AG04449 (cell line): ENCODE data around the gene COL11A1.

Experiments
- CTCF ChIA-PET: fragments of 350-600 bp; formaldehyde crosslinking; extraction: SDS; loops from one replicate; lab custom pipeline; 2021; ENCODE audit warnings: antibody characterized with exemption; lab: Yijun Ruan, JAX
- POLR2A ChIA-PET: fragments of 400-600, 350-600 bp; formaldehyde crosslinking; extraction: SDS; loops from one replicate; lab custom pipeline; 2020; ENCODE audit warnings: antibody characterized with exemption, inconsistent platforms; lab: Yijun Ruan, JAX
- DNase-seq: peaks from one replicate; pipeline ENCODE4 v3.0.0-alpha.2; 2010; ENCODE audit warnings: low read depth, low spot score
- H3K4me3 ChIP-seq: 2 replicates; pipeline ENCODE4 v1.5.1; 2011; ENCODE audit warnings: low read depth, mild to moderate bottlenecking, control low read depth, low read length
- TF ChIP-seq, protein P1 (sequence below): IDR thresholded peaks from one replicate; pipeline ENCODE4 v1.5.1; 2011; ENCODE audit warnings: mild to moderate bottlenecking, moderate library complexity, low read length, control low read depth, inconsistent platforms; ENCODE audit not compliant: insufficient read depth; ENCODE audit errors: missing control alignments

The COL11A1 gene

DNA sequence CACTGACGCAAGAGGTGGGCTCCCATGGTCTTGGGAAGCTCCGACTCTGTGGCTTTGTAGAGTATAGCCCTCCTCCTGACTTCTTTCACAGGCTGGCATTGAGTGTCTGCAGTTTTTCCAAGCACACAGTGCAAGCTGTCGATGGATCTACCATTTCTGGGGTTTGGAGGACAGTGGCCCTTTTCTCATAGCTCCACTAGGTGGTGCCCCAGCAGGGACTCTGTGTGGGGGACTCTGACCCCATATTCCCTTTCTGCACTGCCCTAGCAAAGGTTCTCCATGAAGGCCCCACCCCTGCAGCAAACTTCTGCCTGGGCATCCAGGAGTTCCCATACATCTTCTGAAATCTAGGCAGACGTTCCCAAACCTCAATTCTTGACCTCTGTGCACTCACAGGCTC is 236.2 kb downstream of the COL11A1 start:
- ChIA-PET CTCF (interaction anchor here (1.0 kb wide), 1 partner anchor 8 kb away, joined by 3 read pairs; no protein-coding TSS in a partner anchor), POLR2A (no interaction called here)
- no peak overlapping the region for H3K4me3 ChIP-seq
- TF ChIP-seq, protein P1, sequence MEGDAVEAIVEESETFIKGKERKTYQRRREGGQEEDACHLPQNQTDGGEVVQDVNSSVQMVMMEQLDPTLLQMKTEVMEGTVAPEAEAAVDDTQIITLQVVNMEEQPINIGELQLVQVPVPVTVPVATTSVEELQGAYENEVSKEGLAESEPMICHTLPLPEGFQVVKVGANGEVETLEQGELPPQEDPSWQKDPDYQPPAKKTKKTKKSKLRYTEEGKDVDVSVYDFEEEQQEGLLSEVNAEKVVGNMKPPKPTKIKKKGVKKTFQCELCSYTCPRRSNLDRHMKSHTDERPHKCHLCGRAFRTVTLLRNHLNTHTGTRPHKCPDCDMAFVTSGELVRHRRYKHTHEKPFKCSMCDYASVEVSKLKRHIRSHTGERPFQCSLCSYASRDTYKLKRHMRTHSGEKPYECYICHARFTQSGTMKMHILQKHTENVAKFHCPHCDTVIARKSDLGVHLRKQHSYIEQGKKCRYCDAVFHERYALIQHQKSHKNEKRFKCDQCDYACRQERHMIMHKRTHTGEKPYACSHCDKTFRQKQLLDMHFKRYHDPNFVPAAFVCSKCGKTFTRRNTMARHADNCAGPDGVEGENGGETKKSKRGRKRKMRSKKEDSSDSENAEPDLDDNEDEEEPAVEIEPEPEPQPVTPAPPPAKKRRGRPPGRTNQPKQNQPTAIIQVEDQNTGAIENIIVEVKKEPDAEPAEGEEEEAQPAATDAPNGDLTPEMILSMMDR = no peak
- DNase-seq = no peak

DNA sequence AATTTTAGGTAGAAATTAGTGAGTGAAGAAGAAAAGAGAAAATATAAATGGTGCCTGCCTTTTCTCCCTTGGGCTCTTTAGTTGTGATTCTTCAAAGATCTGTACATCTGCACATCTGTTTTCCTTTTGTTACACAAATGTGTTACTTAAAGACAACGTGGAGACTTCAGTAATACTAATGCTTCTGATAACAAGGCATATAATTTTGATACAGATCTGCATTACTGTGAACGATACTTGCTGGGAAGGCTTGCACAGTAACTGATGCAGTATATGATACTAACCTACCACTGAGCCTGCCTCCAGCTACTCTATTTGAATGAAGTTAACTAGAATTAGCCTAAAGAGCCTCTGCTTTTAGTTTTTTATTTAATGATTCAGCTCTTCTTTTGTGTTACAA is 244.6 kb downstream of the COL11A1 start:
- ChIA-PET CTCF (interaction anchor here (0.9 to 1.5 kb wide), 2 partner anchors 9 to 91 kb away, joined by 3 to 4 read pairs; no protein-coding TSS in a partner anchor), POLR2A (no interaction called here)
- no peak overlapping the region for H3K4me3 ChIP-seq
- TF ChIP-seq, protein P1 = no peak
- DNase-seq = no peak

DNA sequence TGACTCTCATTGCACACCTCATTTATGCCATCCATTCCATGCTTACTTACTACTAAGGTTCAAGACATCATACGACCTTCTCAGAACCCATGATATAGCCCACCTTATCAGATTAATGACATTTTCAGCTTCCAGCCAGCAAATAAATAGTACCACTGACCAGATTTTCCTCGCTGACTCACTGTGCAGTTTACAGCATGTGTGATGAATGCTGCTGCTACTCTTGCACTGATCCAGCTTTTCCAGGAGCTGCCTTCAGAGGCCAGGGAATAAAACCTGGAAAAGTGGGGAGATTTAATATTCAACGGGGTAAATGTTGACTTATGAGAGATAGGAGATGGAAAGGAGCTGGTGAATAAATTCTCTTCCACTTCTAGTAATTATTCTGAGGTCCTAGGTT is 247.1 kb downstream of the COL11A1 start:
- TF ChIP-seq, protein P1 = no peak
- ChIA-PET POLR2A (no interaction called here), CTCF (interaction anchor here (0.9 kb wide), 1 partner anchor 12 kb away, joined by 3 read pairs; no protein-coding TSS in a partner anchor)
- H3K4me3 ChIP-seq = no peak overlapping the region
- no peak for DNase-seq

DNA sequence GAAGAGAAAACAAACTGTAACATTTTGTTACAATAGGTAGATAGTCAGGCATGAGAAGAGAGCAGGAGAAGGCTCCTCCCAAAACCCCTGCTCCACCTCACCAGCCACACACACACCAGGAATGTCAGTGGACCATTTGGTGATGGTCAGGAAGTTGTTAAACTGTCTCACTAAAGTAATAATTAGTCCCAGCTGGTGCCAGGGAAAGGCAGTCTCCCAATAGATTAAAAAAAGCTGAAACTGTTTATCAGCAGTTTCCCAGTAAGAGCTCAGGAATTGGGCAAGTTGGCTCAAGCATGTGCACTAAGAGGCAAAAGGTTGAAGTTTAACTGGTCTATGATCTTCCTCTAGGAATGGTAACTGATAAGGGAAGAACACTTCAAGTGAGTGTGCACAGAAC is 249.6 kb downstream of the COL11A1 start:
- POLR2A ChIA-PET = no interaction called here
- no peak overlapping the region for H3K4me3 ChIP-seq

DNA sequence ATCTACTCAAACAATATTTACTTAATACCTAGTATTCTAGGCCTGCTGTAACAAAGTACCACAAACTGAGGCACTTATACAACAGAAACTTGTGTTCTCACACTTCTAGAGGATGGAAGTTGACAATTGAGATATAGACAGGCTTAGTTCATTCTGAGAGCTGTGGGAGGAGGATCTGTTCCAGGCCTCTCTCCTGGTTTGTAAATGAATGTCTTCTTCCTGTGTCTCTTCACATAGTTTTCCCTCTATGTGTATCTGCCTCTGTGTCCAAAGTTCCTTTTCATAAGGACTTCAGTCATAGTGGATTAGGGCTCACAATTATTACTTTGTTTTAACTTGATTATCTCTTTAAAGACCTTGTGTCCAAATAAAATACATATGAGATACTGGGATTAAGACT is 251.1 kb downstream of the COL11A1 start:
- ChIA-PET POLR2A (no interaction called here), CTCF (no interaction called here)
- DNase-seq = no peak
- TF ChIP-seq, protein P1 = no peak
- H3K4me3 ChIP-seq = no peak overlapping the region

More for the DNA sequence above, 249.6 kb downstream of the COL11A1 start:
- TF ChIP-seq, protein P1 = no peak
- no peak for DNase-seq
- CTCF ChIA-PET = no interaction called here

DNA sequence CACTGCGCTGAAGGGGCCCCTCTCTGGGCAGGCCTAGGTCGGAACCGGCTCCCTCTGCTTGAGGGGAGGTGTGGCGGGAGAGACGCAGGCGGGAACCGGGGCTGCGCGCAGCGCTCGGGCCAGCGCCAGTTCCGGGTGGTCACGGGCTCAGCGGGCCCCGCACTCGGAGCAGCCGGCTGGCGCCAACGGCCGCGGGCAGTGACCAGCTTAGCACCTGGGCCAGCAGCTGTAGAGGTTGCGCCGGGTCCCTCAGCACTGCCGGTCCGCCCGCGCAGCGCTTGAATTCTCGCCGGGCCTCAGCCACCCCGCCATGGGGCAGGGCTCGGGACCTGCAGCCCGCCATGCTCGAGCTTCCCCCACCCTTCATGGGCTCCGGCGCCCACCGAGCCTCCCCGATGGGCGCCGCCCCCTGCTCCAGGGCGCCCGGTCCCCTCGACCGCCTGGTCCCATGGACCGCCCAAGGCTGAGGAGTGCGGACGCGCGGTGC is 254.6 kb downstream of the COL11A1 start:
- ChIA-PET CTCF (interaction anchor here (1.1 to 2.1 kb wide), 4 partner anchors 16 to 117 kb away, joined by 3 to 8 read pairs (median 4); no protein-coding TSS in a partner anchor), POLR2A (no interaction called here)
- TF ChIP-seq, protein P1 = no peak

More for the DNA sequence above, 254.6 kb downstream of the COL11A1 start:
- H3K4me3 ChIP-seq = no peak overlapping the region
- DNase-seq = no peak
